Right hindlimb (tissue), 1 donor: ENCODE data around the gene LRRC4C.
A peak's percentile ranks its signal among the peaks of the same experiment; 100 is the strongest.

Experiments
- DNase-seq: peaks from one replicate; pipeline ENCODE4 v3.0.0-alpha.2; 2018

LRRC4C gene

GRCh38 chr11:41459465-41460401 is at the start of gene LRRC4C:
Gene LRRC4C, minus strand, starts transcription at chr11:41459652.
- DNase-seq, result no peak

GRCh38 chr11:41508121-41508520 is 48.7 kb upstream of the LRRC4C start:
- DNase-seq, result no peak

GRCh38 chr11:41499429-41499828 is 40.0 kb upstream of the LRRC4C start:
- no peak for DNase-seq

GRCh38 chr11:41498726-41499125 is 39.3 kb upstream of the LRRC4C start:
- no peak for DNase-seq

GRCh38 chr11:41497974-41498373 is 38.5 kb upstream of the LRRC4C start:
- DNase-seq, result peak; percentile 39

- DNase-seq, result no peak
These were observed 35.3 kb upstream of the LRRC4C start for GRCh38 chr11:41494716-41495115.

GRCh38 chr11:41486424-41486823 is 27.0 kb upstream of the LRRC4C start:
- no peak for DNase-seq

GRCh38 chr11:41483956-41484355 is 24.5 kb upstream of the LRRC4C start:
- no peak for DNase-seq

- DNase-seq, result no peak
These were observed 19.7 kb upstream of the LRRC4C start for GRCh38 chr11:41479179-41479578.

- no peak for DNase-seq
These were observed 1.7 kb upstream of the LRRC4C start for GRCh38 chr11:41461057-41461681.

- no peak for DNase-seq
These were observed 811 bp downstream of the LRRC4C start for GRCh38 chr11:41458641-41459040.

GRCh38 chr11:41458154-41458553 is 1.3 kb downstream of the LRRC4C start:
- no peak for DNase-seq

- no peak for DNase-seq
These were observed 2.0 kb downstream of the LRRC4C start for GRCh38 chr11:41457216-41458014.

- DNase-seq, result no peak
These were observed 3.2 kb downstream of the LRRC4C start for GRCh38 chr11:41456269-41456668.

- no peak for DNase-seq
These were observed 8.4 kb downstream of the LRRC4C start for GRCh38 chr11:41451011-41451410.

GRCh38 chr11:41449483-41450050 is 9.9 kb downstream of the LRRC4C start:
- DNase-seq, result no peak

- no peak for DNase-seq
These were observed 12.9 kb downstream of the LRRC4C start for GRCh38 chr11:41446566-41446965.

GRCh38 chr11:41446107-41446506 is 13.3 kb downstream of the LRRC4C start:
- DNase-seq, result no peak

- DNase-seq, result no peak
These were observed 22.4 kb downstream of the LRRC4C start for GRCh38 chr11:41437006-41437490.

- no peak for DNase-seq
These were observed 23.9 kb downstream of the LRRC4C start for GRCh38 chr11:41435531-41435930.

- DNase-seq, result no peak
These were observed 27.7 kb downstream of the LRRC4C start for GRCh38 chr11:41431784-41432183.

GRCh38 chr11:41419901-41420300 is 39.6 kb downstream of the LRRC4C start:
- no peak for DNase-seq
